Measurements from ENCODE around the gene CCNH.

The CCNH gene

DNA sequence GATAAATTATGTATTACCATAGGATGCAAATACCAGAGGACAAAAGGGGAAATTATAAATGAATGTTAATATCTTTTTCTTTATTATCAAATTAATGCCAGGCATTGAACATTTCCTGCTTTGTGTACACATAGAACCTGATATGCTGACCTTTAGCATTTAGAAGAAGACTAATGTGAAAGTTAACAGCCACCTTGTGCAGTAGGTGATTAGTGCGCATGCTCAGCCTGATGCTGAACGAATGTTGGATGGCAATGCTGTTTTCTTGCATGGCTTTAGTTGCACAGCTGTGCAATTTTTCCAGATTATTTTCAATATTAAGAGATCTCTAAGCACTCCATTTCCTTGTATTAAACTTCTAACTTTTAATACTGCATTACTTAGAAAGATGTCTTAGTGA lies 45.5 kb downstream of the CCNH start:
- Histone ChIP-seq H3K9me3 (ENCODE audit: low read depth, low read length) (no peaks in the 10 kb centered on the region), H3K4me3 (no peak overlapping the region), H3K27ac (no peak overlapping the region), H3K9ac (ENCODE audit: insufficient read length) (no peak overlapping the region), H3K36me3 (ENCODE audit: insufficient read depth, low read length) (peaks cover 34% of the 10 kb centered on the region)
- no peak for DNase-seq (ENCODE audit: low read depth, low spot score)
- TF ChIP-seq EZH2 (IDR thresholded peaks at IDR 0.05) (no peak), POLR2AphosphoS5 (IDR thresholded peaks at IDR 0.05; ENCODE audit: borderline replicate concordance, low read depth, low read length) (no peak), FOXP2 (optimal IDR thresholded peaks at IDR 0.05; ENCODE audit: control extremely low read depth, extremely low read length, insufficient read depth) (no peak)

DNA sequence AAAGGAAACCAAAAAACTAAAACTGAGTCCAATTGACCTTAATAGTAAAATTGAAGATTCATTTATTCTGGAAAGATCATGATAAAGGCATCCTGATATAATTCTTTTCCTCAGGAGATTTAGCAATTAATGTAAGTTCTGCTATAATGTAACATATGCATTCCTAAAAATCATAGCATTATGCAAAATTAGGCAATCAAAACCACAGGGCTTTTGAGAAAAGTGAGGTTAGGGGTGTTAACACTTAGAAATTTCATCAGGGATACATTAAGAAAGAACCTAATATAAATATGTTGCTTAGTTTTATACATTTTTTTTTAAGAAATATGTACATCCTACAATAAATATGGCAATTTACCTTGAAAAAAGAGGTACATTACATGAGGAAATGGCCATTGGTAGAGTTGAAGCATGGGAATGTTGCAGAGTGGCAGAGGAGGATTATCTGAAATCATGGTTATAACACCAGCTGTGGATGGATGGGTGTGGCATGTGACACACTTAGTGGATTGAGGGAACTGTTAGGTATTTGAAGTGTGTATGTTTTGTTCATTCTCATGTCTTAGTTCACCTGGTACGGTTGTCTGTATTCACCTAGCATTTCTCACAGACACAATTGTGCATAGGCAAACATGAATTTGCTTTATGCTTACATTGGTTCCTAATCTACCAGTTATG lies 51.1 kb downstream of the CCNH start:
- H3K36me3 ChIP-seq (ENCODE audit: insufficient read depth, low read length) = peaks cover 9% of the 10 kb centered on the region
- H3K9me3 ChIP-seq (ENCODE audit: low read depth, low read length) = no peaks in the 10 kb centered on the region
- no peak overlapping the region for H3K9ac ChIP-seq (ENCODE audit: insufficient read length)
- H3K27ac ChIP-seq = peak overlapping the region; percentile 88
- DNase-seq (ENCODE audit: low read depth, low spot score) = peak; percentile 51
- H3K4me3 ChIP-seq = no peak overlapping the region; the same call in 1 of the 2 replicates
- TF ChIP-seq POLR2AphosphoS5 (IDR thresholded peaks at IDR 0.05; ENCODE audit: borderline replicate concordance, low read depth, low read length) (no peak), FOXP2 (optimal IDR thresholded peaks at IDR 0.05; ENCODE audit: control extremely low read depth, extremely low read length, insufficient read depth) (no peak), EZH2 (IDR thresholded peaks at IDR 0.05) (no peak)

DNA sequence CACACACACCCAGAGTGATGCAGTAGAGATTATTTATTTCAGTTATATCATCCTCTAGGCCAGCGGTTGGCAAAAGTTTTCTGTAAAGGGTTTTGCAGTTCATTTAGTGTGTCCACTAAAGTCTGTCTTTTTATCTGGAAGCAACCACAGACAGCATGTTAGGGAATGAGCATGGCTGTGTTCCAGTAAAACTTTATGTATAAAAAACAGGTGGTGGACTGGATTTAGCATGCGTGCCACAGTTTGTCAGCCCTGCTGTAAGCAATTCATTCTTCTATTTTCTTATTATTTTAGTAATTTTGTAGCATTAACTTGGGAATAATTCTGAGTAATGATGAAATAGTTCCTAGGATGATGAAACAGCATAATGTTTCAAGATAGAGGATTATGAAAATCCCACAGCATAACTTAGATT lies 51.7 kb downstream of the CCNH start:
- H3K9ac ChIP-seq (ENCODE audit: insufficient read length) = peak overlapping the region; percentile 35
- peak overlapping the region; percentile 88 for H3K27ac ChIP-seq
- no peak for TF ChIP-seq POLR2AphosphoS5 (IDR thresholded peaks at IDR 0.05; ENCODE audit: borderline replicate concordance, low read depth, low read length)
- TF ChIP-seq FOXP2 (optimal IDR thresholded peaks at IDR 0.05; ENCODE audit: control extremely low read depth, extremely low read length, insufficient read depth) = no peak
- TF ChIP-seq EZH2 (IDR thresholded peaks at IDR 0.05) = no peak
- H3K9me3 ChIP-seq (ENCODE audit: low read depth, low read length) = no peaks in the 10 kb centered on the region
- H3K36me3 ChIP-seq (ENCODE audit: insufficient read depth, low read length) = peaks cover 9% of the 10 kb centered on the region
- peak overlapping the region; percentile 6; the same call in 1 of the 2 replicates for H3K4me3 ChIP-seq
- DNase-seq (ENCODE audit: low read depth, low spot score) = peak; percentile 40

DNA sequence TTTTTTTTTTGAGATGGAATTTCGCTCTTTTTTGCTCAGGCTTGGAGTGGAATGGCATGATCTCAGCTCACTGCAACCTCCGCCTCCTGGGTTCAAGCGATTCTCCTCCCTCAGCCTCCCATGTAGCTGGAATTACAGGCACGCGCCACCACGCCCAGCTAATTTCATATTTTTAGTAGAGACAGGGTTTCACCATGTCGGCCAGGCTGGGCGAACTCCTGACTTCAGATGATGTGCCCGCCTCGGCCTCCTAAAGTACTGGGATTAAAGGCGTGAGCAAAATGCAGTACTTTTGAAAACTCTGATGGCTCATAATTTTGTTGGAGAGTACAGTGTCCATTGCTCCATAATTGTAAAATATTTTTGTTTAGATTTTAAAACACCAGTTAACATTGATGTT lies 52.6 kb downstream of the CCNH start:
- TF ChIP-seq POLR2AphosphoS5 (IDR thresholded peaks at IDR 0.05; ENCODE audit: borderline replicate concordance, low read depth, low read length) = no peak
- no peak for TF ChIP-seq FOXP2 (optimal IDR thresholded peaks at IDR 0.05; ENCODE audit: control extremely low read depth, extremely low read length, insufficient read depth)
- no peak for TF ChIP-seq EZH2 (IDR thresholded peaks at IDR 0.05)
- DNase-seq (ENCODE audit: low read depth, low spot score) = no peak
- H3K27ac ChIP-seq = no peak overlapping the region; the same call in 1 of the 2 replicates
- H3K36me3 ChIP-seq (ENCODE audit: insufficient read depth, low read length) = peaks cover 17% of the 10 kb centered on the region
- no peak overlapping the region for H3K4me3 ChIP-seq
- no peaks in the 10 kb centered on the region for H3K9me3 ChIP-seq (ENCODE audit: low read depth, low read length)
- no peak overlapping the region for H3K9ac ChIP-seq (ENCODE audit: insufficient read length)

GRCh38 chr5:87359106-87359505 lies 53.6 kb downstream of the CCNH start:
- DNase-seq (ENCODE audit: low read depth, low spot score) = no peak
- Histone ChIP-seq H3K4me3 (no peak overlapping the region), H3K9me3 (ENCODE audit: low read depth, low read length) (no peaks in the 10 kb centered on the region), H3K27ac (no peak overlapping the region), H3K36me3 (ENCODE audit: insufficient read depth, low read length) (peaks cover 20% of the 10 kb centered on the region), H3K9ac (ENCODE audit: insufficient read length) (no peak overlapping the region)
- TF ChIP-seq FOXP2 (optimal IDR thresholded peaks at IDR 0.05; ENCODE audit: control extremely low read depth, extremely low read length, insufficient read depth) (no peak), EZH2 (IDR thresholded peaks at IDR 0.05) (no peak), POLR2AphosphoS5 (IDR thresholded peaks at IDR 0.05; ENCODE audit: borderline replicate concordance, low read depth, low read length) (no peak)

DNA sequence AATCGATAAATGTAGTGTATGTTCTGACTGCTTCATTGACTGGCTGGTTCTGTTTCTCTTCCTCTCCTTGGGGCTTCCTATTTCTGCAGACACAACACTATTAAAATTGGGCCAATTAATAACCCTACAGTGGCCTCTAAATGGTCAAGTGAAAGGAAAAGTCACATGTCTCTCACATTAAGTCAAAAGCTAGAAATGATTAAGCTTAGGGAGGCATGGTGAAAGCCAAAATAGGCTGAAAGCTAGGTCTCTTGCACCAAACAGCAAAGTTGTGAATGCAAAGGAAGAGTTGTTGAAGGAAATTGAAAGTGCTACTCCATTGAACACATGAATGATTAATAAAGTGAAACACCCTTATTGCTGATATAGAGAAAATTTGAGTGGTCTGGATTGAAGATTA lies 58.2 kb downstream of the CCNH start:
- no peaks in the 10 kb centered on the region for H3K9me3 ChIP-seq (ENCODE audit: low read depth, low read length)
- no peak overlapping the region for H3K27ac ChIP-seq
- H3K36me3 ChIP-seq (ENCODE audit: insufficient read depth, low read length) = peaks cover 16% of the 10 kb centered on the region
- DNase-seq (ENCODE audit: low read depth, low spot score) = no peak
- H3K9ac ChIP-seq (ENCODE audit: insufficient read length) = no peak overlapping the region
- no peak overlapping the region for H3K4me3 ChIP-seq
- no peak for TF ChIP-seq FOXP2 (optimal IDR thresholded peaks at IDR 0.05; ENCODE audit: control extremely low read depth, extremely low read length, insufficient read depth)
- no peak for TF ChIP-seq POLR2AphosphoS5 (IDR thresholded peaks at IDR 0.05; ENCODE audit: borderline replicate concordance, low read depth, low read length)
- TF ChIP-seq EZH2 (IDR thresholded peaks at IDR 0.05) = no peak

GRCh38 chr5:87347841-87348240 lies 64.9 kb downstream of the CCNH start:
- no peak overlapping the region for H3K4me3 ChIP-seq
- no peak for TF ChIP-seq FOXP2 (optimal IDR thresholded peaks at IDR 0.05; ENCODE audit: control extremely low read depth, extremely low read length, insufficient read depth)
- no peak for TF ChIP-seq EZH2 (IDR thresholded peaks at IDR 0.05)
- TF ChIP-seq POLR2AphosphoS5 (IDR thresholded peaks at IDR 0.05; ENCODE audit: borderline replicate concordance, low read depth, low read length) = no peak
- H3K9ac ChIP-seq (ENCODE audit: insufficient read length) = no peak overlapping the region
- peaks cover 21% of the 10 kb centered on the region for H3K36me3 ChIP-seq (ENCODE audit: insufficient read depth, low read length)
- H3K9me3 ChIP-seq (ENCODE audit: low read depth, low read length) = no peaks in the 10 kb centered on the region
- DNase-seq (ENCODE audit: low read depth, low spot score) = no peak
- H3K27ac ChIP-seq = peak overlapping the region; percentile 27

DNA sequence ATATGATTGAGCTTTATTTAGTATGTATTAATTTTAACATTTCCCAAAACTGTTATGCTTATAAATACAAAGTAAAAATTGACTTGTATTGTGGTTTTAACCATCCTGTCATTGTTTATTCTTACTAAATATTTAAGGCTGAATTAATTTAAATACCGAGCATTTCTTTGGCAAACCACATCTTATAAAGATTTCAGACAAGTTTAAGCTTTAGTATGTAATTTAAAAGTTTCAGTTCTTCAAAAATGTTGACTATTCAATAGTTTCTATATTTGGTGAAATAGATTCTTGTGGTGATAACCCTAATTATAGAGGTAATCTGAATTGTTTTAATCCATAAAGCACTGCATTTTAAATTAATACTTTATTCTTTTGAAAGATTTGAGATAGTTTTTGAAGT lies 65.5 kb downstream of the CCNH start:
- Histone ChIP-seq H3K9ac (ENCODE audit: insufficient read length) (no peak overlapping the region), H3K36me3 (ENCODE audit: insufficient read depth, low read length) (peaks cover 24% of the 10 kb centered on the region), H3K9me3 (ENCODE audit: low read depth, low read length) (no peaks in the 10 kb centered on the region), H3K4me3 (no peak overlapping the region), H3K27ac (peak overlapping the region; percentile 27)
- TF ChIP-seq POLR2AphosphoS5 (IDR thresholded peaks at IDR 0.05; ENCODE audit: borderline replicate concordance, low read depth, low read length) (no peak), FOXP2 (optimal IDR thresholded peaks at IDR 0.05; ENCODE audit: control extremely low read depth, extremely low read length, insufficient read depth) (no peak), EZH2 (IDR thresholded peaks at IDR 0.05) (no peak)
- DNase-seq (ENCODE audit: low read depth, low spot score) = no peak

Measured in SK-N-MC (cell line).